ENCODE data around the gene GALNTL6.
"Not testable (repeated sequence)": the region's sequence is repeated elsewhere in the genome, so short reads cannot be mapped to it uniquely, and the experiment has no call there.

The GALNTL6 gene

DNA sequence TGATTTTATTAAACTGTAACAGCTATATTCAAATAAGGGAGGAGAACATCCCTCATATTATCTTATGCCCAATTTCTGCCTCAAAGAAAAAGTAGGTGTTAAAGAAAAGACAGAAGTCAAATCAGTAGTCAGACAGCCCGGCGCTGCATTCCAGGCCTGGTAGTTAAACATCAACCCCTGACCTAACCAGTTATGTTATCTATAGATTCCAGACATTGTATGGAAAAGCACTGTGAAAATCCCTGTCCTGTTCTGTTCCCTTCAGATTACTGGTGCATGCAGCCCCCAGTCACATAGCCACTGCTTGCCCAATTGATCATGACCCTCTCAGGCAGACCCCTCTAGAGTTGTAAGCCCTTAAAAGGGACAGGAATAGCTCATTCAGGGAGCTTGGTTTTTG lies 1085.5 kb downstream of the GALNTL6 start:
- no peak for DNase-seq

- no peak for DNase-seq
Measured at GRCh38 chr4:172899861-172900260, 1086.7 kb downstream of the GALNTL6 start.

- no peak for DNase-seq
Measured at GRCh38 chr4:172900900-172901299, 1087.7 kb downstream of the GALNTL6 start.

- DNase-seq = not testable (repeated sequence)
Measured at GRCh38 chr4:172912468-172912867, 1099.3 kb downstream of the GALNTL6 start.

GRCh38 chr4:172917403-172917802 lies 1104.2 kb downstream of the GALNTL6 start:
- not testable (repeated sequence) for DNase-seq

DNA sequence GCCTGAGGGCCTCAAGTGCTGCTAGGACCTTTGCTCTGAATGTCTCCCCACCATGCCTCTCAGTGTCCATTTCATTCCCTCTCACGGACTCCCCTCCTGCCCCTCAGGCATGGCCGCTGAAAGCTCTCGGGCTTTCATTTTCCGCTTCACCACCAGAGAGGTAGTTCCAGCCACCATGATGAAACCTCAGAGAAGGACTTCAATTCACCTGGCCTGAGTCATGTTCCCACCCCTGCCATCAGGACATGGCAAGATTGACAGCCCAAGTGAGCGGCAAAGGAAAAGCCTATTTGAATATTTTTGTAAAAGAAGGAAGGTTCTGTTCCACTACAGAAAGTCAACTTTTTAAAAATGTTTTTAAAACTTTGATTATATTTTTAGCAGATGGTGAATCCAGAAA lies 1106.1 kb downstream of the GALNTL6 start:
- DNase-seq = no peak

DNA sequence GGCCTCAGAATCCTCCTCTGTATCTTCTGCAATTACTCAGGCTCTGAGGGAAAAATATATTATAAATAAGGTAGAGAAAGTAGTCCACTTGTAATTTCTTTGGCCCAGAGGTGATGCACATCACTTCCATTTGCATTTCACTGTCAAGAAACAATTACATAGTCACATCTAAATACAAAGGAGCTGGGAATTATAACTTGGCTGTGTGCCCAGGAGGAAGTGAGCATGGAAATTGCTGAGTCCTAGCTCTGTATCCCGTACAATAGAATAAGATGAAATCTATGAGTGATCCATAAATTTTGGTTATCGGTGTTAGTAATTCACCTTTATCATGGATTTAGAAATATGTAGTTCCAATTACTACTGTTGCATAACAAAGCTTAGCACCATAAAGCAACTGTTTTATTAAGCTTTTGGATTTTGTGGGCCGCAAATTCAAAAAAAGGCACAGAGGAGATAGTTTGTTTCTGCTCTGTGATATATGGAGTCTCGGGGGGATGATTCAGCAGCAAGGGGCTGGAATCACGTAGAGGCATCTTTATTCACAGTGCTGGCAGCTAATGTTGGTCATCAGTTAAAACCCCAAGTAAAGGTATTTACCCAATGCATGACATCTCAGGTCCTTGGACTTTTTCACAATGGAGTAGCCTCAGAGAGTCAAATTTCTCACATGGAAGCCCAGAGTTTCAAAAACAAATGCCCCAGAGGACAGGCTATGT lies 1114.1 kb downstream of the GALNTL6 start:
- DNase-seq = no peak

DNA sequence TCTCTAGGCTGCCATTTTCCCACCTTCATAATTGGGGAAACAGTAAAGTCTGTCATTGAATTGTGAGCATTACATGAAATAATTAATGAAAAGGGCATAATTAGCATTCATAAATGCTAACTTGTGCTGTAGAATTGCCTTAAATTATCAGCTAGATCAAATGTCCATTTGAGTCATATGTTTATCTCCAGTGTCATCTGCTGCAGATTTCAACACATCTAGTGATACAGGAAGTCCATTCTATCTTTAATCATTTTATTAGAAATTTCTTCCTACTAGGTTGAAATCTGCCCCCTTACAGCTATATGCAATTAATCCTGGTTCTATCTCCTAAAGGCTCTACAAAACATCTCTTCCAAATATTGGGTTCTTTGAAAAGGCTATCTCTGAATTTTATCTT lies 1115.1 kb downstream of the GALNTL6 start:
- no peak for DNase-seq

DNA sequence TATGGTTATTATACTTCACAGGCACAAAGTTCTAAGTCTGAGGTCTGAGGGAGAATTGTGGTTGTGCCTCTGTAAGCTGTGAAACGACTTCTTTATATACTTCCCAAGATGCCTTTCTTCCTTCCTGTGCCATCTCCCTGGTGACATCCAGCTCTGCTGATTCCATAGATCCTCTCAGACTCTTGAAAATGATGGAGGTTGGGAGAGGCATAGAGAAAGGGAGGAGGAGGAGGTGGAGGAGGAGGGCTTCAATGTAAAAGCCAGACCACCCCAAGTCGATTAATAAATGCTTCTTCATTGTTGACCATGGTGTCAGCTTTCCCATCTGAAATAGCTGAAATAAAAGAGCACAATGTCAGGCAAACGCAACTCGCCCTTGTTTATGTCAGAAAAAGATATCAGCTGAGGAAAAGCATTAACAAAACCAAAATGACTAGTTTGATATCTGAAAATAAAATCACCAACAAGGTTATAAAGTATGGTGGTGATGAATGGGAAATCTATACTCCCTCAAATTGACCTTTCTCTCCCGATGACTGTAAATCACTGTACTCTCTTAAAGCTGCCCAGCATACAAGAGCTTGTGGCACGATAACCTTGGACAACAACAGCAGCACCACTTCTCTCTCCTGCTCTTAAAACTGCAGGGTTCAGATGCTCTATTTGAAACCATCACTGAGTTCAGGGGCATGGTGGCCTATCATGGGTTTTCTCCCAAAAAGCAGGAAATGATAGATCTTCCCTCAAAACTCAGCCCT lies 1125.0 kb downstream of the GALNTL6 start:
- no peak for DNase-seq

GRCh38 chr4:172938870-172939269 lies 1125.7 kb downstream of the GALNTL6 start:
- DNase-seq = no peak

DNA sequence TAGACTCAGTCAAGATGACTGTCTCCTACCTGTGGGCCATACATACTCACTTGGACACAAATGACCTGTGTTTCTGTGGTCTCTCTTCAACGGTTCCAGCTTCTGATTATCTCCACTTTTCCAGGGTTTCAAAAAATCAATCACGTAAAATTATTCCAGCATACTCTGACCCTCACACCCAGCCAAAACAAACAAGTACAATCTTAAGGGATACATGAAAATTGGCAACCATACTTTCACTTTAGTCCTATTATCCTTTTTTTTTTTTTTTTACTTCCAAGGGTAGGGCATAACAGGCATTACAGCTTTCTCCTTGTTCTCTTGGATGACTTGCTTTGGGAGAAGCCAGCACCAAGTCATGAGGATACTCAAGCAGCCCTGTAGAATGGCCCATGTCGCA lies 1129.6 kb downstream of the GALNTL6 start:
- no peak for DNase-seq

DNA sequence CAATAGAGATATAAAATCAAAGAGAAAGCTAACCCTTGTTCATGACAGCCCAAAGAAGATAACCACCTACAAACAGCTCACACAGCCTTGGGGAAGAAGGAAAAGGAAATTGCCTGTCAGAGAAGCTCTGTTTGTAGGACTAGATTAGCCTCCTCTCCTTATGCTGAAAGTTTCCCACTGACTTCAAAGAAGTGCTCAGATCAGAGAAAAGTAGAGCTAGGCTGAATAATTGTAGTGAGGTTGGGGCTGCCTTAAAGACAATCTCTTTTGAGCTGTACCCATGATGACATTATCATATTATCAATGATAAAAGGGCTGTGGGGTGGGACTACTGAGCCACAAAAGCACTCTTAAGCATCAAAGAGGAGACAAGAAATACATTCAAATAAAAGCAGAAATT lies 1132.4 kb downstream of the GALNTL6 start:
- DNase-seq = no peak

- DNase-seq = no peak
Measured at GRCh38 chr4:172946503-172946902, 1133.3 kb downstream of the GALNTL6 start.

DNA sequence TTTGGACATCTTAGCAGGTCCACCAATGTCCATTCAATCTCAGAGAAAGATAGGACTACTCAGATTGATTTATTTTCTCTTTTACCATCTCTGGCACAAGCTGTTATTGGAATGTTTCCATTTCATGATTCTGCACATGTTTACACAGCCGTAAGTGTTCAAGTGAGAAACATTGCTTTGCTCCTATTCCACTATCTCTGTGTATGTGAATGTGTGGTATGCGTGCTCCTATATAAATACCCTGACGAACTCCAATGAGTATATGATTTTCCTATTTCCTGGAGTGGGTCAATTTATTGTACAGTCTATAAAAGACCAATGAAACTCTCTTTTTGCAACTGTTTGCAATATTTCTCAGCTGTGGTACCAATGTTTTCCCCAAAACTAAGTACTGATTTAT lies 1134.4 kb downstream of the GALNTL6 start:
- DNase-seq = no peak

GRCh38 chr4:172950990-172951389 lies 1137.8 kb downstream of the GALNTL6 start:
- no peak for DNase-seq

DNA sequence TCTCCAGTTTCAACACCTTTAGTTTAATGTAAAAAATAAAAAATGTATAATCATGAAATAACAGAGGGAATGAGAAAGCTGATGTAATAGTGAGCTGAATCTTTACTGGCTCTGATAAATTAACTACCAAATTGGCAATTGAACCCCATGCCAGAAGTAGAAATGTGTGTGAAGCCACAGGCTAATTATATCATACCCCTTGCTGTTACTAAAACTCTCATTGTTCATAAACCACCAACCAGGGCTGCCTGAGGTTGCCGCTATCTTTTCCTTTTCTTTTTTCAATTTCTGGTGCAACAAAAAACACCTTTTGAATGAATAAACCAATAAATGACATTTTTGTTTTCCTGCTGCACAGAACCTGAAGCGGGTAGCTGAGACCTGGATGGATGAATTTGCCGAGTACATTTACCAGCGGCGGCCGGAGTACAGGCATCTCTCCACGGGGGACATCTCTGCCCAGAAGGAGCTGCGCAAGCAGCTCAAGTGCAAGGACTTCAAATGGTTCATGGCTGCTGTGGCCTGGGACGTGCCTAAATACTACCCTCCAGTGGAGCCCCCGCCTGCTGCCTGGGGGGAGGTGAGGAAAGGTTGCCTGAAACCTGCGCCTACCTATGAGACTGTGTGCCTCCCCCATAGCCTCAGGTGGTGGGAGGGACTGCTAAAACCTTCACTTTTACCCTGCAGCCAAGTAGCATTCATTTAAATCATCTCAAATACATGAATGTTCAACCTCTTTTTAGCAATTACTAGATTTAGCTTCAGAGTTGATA lies 1138.7 kb downstream of the GALNTL6 start:
- no peak for DNase-seq

DNA sequence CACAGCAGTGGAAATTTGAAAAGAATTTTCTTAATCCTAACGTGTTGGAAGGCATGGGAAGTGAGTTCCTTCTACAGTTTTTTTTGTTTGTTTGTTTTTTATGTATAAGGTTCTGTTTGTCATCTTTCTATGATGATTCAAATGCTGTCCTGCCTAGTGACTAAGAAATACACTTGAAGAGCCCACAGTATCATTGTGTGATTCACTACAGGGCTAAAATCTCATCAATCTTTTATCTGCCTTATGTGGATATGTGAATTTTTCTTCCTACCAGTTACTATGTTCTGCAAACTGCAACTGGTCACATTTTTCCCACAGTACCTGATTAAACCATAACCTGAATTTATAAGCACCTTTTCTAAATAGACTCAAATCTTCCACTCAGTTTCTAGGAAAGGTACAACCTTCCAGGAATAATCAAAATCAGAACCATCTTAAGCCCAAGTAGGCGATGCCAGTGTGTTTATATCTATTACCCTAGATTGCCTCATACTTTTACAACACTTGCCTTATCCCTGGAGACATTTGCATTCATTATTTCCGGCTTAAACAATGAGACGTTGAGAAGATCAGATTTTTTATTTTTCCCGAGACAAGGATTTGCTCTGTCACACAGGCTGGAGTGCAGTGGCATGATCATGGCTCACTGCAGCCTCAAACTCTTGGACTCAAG lies 1140.8 kb downstream of the GALNTL6 start:
- no peak for DNase-seq

DNA sequence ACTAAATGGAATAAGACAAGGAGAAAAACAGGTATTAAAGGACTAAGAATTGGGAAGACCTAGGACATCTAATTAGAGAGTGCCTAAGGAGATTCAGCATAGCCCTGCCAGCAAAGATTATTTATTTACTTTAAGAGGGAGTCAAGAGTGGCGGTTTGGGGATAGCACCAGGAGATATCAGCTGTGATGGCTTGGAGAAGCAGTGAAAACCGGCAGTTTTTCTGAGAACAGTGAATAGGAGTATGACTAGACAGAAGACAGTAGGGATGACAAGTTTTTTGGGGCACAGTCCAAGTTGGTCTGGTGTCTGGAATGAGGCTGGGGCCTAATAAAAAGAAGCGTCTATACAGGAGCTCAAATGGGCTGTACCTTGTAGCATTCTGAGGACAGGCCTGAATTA lies 1143.1 kb downstream of the GALNTL6 start:
- DNase-seq = not testable (repeated sequence)

- no peak for DNase-seq
Measured at GRCh38 chr4:172957216-172957615, 1144.0 kb downstream of the GALNTL6 start.

DNA sequence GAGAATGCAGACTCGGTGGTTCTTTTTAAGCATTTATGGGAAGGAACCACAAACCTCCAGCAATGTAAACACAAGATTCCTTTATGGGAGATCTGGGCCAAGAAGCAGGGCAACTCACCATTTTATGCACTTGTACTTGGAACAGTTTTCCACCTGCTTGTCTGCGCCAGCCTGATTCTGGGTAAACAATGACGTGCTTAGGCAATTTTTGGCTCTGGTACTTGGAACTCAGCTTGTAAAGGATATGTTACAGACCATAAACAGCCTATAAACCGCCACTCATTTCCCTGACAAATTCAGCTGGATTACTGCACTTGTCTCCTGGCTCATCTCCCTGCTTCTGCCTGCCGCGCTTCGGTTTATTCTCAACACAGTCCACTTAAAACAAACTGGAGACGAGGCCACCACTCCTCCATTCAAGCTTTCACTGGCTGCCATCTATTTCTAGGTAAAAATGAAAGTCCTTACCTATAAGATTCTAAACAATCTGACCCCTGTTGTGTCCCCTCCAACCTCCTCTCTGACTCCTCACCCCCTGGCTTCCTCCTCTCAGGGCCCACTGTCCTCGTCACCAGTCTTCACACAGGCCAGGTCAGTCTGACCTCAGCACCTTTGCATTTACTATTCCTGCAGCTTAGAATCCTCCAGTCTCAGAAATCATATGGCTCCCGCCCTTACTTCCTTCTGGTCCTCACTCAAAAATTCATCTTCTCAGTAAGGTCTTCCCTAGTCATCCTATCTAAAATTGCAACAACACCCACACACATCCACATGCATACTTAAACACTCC lies 1149.6 kb downstream of the GALNTL6 start:
- DNase-seq = peak; percentile 17

- no peak for DNase-seq
Measured at GRCh38 chr4:172963498-172964294, 1150.5 kb downstream of the GALNTL6 start.

Measured in fibroblast of upper back skin (primary cell).